ENCODE results near the gene FBLIM1.
"Not testable (repeated sequence)": the region's sequence is repeated elsewhere in the genome, so short reads cannot be mapped to it uniquely, and the experiment has no call there.

FBLIM1 gene

GRCh38 chr1:15807121-15807520 is 48.5 kb downstream of the FBLIM1 start:
- in situ Hi-C loops (cut with MboI; ENCODE audit: low sequenced_read_pairs), result no loop called here

GRCh38 chr1:15807549-15807948 is 49.0 kb downstream of the FBLIM1 start, which contains the start of gene UQCRHL:
TSS of gene UQCRHL (minus strand) at chr1:15807649. CDS start at chr1:15807649, 0 bp downstream.
- in situ Hi-C loops (cut with MboI; ENCODE audit: low sequenced_read_pairs), result not testable (repeated sequence)

GRCh38 chr1:15808955-15809354 is 50.4 kb downstream of the FBLIM1 start:
- in situ Hi-C loops (cut with MboI; ENCODE audit: low sequenced_read_pairs), result no loop called here

- in situ Hi-C loops (cut with MboI; ENCODE audit: low sequenced_read_pairs), result no loop called here
These were observed 51.5 kb downstream of the FBLIM1 start for GRCh38 chr1:15810073-15810472.

- in situ Hi-C loops (cut with MboI; ENCODE audit: low sequenced_read_pairs), result no loop called here
These were observed 58.1 kb downstream of the FBLIM1 start for GRCh38 chr1:15816674-15817073.

- in situ Hi-C loops (cut with MboI; ENCODE audit: low sequenced_read_pairs), result no loop called here
These were observed 61.9 kb downstream of the FBLIM1 start for GRCh38 chr1:15820478-15820877.

GRCh38 chr1:15825800-15826199 is 67.2 kb downstream of the FBLIM1 start:
- in situ Hi-C loops (cut with MboI; ENCODE audit: low sequenced_read_pairs), result no loop called here

- in situ Hi-C loops (cut with MboI; ENCODE audit: low sequenced_read_pairs), result no loop called here
These were observed 68.4 kb downstream of the FBLIM1 start for GRCh38 chr1:15826810-15827507.

- in situ Hi-C loops (cut with MboI; ENCODE audit: low sequenced_read_pairs), result not testable (repeated sequence)
These were observed 69.0 kb downstream of the FBLIM1 start for GRCh38 chr1:15827567-15827966.

GRCh38 chr1:15828931-15829330 is 70.3 kb downstream of the FBLIM1 start:
- in situ Hi-C loops (cut with MboI; ENCODE audit: low sequenced_read_pairs), result not testable (repeated sequence)

GRCh38 chr1:15830258-15830657 is 71.7 kb downstream of the FBLIM1 start:
- in situ Hi-C loops (cut with MboI; ENCODE audit: low sequenced_read_pairs), result no loop called here

- in situ Hi-C loops (cut with MboI; ENCODE audit: low sequenced_read_pairs), result no loop called here
These were observed 74.6 kb downstream of the FBLIM1 start for GRCh38 chr1:15833069-15833679.

GRCh38 chr1:15833842-15834405 is 75.3 kb downstream of the FBLIM1 start:
- in situ Hi-C loops (cut with MboI; ENCODE audit: low sequenced_read_pairs), result no loop called here

GRCh38 chr1:15834406-15835204 is 76.0 kb downstream of the FBLIM1 start:
- in situ Hi-C loops (cut with MboI; ENCODE audit: low sequenced_read_pairs), result no loop called here

- in situ Hi-C loops (cut with MboI; ENCODE audit: low sequenced_read_pairs), result no loop called here
These were observed 76.7 kb downstream of the FBLIM1 start for GRCh38 chr1:15835205-15835740.

- in situ Hi-C loops (cut with MboI; ENCODE audit: low sequenced_read_pairs), result no loop called here
These were observed 77.3 kb downstream of the FBLIM1 start for GRCh38 chr1:15835741-15836510.
